Stimulated activated CD4-positive, alpha-beta T cell treated with anti-CD3 and anti-CD28 coated beads, Interleukin-15, amount 100 ng/mL, for 48 hours (primary cell): Measurements from ENCODE around the gene AFF3.
"Not testable (repeated sequence)": the region's sequence is repeated elsewhere in the genome, so short reads cannot be mapped to it uniquely, and the experiment has no call there.

Experiments
- DNase-seq, 2 donors: peaks; one replicate each; pipeline ENCODE4 v3.0.0-alpha.2; 2020; ENCODE audit warnings: low read depth in 2 of 2

Gene AFF3

DNA sequence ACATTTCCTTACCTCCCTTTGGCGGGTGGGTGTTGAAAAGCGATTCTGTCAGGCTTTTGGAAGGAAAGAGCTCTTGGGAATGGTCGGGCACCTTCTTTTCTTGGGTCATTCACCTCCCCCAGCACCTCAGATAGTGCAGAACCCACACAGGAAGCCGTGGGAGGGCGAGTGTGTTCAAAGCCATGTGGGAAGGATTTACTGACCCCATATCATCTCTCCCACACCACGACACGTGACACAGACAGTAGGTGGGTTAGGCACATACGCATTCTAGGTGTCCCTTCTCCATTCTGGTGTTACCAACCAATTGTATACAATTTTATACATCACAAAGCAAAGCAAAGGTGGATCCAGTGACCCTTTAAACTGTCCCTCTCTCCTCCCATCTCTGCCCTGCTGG, 388.9 kb downstream of the AFF3 start:
- DNase-seq = no peak

DNA sequence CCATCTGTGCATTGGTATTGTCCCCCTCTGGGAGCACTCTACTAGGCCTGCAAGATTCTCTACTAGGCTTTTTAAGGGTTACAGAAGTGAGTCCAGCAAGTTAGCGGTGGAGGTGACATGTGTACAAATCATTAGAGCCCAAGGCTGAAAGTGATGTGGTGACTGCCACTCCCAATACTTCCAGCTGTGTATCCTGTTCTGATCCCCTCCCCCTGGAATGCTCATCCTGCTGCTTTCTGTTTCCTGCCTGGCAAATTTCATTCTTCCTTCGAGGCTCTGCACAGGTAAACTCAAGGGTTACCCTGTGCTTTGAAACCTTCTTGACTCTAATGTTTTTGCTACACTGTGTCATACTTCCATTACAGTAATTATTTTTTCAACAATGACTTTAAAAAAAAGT, 394.0 kb downstream of the AFF3 start:
- DNase-seq = no peak

DNA sequence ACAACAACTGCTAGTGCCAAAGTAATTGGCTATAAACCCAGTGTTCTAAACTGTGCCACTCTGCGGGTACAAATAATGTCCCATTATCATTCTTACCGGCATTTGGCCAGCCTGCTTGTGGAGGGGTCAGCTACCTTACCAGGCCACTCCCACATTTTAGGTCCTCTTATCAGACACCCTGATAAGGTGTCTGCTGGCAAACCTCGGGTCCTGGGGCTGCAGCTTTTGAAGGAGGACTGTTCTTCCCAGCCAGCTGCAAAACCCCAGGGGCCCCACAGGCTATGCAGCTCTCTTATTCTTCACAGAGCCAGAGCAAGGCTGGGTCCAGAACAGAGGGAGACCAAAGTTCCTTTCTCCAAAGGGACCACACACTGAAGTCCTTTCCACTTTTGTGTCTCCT, 394.5 kb downstream of the AFF3 start:
- no peak for DNase-seq

DNA sequence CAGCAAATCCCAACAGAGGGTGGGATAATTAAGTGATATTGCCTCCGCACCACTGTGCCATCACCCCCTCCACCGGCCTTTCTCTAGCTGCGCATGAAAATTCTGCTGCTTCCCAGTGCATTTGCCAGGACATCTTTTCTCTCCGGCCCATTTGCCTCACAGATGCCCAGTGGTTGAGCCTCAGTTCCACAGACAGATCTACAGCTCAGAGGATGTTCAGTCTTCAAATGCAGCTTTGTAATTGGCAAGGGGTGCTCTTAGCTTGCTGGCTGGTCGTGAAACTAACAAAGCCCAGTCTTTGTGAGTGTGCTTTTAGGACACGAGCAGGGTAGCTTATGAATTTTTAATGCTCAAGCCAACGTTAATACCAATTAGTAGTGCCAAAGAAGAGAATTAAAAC, 399.2 kb downstream of the AFF3 start:
- DNase-seq = no peak

DNA sequence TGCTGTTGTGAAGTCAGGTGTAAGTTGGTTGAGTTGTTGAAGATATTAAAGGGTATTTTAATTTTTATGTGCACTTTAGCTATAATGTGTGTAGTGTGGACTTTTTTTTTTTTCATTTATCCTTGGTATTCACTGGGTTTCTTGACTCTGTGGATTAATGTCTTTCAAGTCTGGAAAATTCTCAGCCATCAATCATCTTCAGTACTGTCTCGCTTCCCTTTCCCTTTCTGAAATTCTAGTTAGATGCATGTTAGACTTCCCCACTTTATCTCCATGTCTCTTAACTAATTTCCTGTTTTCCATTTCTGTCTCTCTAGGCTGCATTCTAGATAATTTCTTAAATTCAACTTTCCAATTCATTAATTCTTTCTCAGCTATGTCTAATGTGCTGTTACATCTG, 404.9 kb downstream of the AFF3 start:
- no peak for DNase-seq

DNA sequence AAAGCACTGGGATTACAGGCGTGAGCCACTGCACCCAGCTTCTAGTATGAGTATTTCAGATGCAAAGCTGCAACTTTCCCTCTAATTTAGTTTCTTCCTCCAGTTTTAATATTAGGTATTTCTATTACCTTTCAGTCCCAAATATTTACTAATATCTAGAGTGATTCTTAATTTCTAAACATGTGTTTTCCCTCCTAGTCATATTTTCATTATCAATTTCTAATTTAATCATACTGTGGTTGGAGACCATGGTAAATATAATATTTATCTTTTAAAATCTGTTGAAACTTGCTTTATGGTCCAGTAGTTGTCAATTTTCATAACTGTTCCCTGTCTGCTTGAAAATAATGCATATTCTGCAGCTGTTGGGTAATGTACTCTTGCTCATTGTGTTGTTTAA, 406.6 kb downstream of the AFF3 start:
- DNase-seq = no peak

DNA sequence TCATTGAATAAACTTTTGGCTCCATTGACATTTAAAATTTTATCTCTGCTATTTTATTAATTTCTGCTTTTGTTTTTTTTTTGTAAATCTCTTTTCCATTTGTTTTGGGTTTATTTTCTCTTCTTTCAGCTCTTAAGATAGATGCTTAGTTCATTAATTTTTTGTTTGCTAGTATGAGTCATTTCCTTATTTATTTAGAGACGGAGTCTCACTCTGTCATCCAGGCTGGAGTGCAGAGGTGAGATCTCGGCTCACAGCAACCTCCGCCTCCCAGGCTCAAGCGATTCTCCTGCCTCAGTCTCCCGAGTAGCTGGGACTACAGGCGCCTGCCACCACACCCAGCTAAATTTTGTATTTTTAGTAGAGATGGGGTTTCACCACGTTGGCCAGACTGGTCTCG, 407.1 kb downstream of the AFF3 start:
- not testable (repeated sequence) for DNase-seq

DNA sequence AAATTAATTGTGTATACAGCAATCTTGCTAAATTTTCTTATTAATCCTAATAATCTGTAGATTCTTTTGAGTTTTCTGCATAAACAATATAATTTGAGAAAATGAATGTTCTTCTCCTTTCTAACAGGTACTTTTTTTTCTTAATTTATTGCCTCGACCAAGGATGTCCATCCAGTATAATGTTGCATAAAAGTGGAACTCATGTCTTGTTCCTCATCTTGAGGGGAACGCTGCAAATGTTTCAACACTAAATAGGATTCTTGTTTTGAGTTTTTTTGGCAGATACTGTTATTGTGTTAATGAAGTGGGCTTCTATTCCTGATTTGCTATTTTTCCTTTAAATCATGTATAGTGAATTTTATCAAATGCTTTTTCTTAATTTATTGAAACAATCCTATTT, 408.2 kb downstream of the AFF3 start:
- DNase-seq = no peak

DNA sequence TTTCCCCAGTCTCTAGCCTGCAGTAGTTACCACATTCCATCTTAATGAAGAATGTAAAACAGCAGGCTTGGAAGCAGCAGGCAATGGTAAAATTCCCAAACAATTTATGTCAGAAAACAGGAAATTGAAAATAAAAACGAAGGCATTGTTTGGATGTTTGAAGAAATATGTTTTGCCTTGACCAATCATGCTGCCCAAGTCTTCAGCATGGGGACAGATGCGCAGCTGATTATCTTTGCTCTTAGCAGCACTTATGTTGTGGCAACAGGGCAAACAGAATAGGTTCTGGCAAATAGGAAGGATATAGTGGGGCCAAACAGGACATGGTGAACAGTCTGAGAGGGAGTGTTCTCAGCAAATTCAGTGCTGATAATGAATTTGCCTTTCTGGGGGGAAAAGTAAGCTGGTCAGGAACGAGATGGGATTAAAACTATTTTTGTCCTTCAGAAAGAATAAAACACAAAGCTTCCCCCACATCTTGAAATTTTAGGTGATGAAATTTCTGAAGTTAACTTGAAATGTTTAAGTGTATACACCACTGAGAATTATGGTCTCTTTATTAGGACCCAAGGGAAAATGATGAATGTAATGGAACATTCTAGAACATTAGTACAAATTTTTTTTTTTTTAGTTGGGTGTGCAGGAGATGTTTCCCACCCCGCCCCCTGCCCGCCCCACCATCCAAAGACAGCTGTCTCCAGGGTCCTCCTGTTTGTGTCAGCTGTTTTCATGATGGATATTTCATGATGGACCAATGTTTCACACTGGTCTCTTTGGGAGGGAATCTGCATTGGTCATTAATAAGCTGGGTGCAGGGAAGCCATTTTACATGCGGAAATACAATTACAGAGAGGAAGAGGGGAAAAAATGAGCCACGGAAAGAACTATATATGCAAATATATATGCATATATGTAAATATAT, 413.0 kb downstream of the AFF3 start:
- DNase-seq = no peak

DNA sequence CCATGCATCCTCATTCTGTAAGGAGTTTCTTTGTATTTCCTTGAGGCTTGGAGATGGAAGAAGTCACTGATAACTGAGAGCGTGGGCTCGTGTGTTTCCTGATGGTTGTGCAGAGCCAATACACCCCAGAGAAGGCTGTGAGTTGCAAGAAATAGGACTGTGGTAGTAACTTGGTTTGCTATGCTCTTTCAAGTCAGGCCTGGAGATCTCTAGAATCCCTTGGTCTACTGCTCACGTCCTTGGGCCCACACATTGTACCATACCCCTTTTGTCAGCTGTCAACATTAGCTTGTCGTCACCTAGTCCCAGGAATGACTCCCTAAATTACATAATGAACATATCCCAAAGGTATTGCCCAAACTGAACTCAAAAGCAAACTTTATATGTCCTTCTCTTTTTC, 414.2 kb downstream of the AFF3 start:
- DNase-seq = no peak

DNA sequence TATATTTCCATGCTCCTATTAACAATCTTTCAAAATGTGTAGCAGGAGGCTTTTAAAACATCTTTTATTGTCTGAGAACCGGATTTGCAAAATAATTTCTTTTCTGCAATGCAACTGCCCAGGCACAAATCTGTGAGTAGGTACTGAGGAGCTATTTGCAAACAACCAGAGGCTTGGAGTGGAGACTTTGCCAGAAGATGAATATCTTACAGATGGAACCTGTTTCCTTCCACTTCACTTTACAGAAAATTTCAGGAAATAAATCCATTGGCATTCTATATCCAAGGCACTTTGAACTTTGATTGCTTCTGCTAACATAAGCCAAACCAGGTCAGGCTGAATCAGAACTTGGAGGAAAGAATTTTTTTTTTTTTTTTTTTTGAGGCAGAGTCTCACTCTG, 415.2 kb downstream of the AFF3 start:
- DNase-seq = no peak

DNA sequence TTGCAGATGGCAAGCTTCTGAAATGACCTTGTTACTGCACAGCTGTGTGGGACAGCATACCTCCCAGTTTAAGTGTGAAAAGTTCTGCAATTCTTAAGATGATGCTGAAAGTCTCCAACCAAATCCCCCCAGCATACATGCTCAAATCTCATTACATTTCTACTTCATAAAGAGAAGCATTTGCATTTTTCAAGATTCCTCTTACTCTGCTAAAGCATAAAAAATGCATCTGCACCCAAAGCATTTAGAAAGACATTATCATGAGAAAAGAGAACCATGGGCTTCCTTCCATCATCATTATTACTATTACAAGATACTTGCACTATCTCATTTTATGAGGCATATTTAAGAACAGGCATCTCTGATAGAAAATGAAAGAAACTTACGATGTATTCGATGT, 415.7 kb downstream of the AFF3 start:
- no peak for DNase-seq

DNA sequence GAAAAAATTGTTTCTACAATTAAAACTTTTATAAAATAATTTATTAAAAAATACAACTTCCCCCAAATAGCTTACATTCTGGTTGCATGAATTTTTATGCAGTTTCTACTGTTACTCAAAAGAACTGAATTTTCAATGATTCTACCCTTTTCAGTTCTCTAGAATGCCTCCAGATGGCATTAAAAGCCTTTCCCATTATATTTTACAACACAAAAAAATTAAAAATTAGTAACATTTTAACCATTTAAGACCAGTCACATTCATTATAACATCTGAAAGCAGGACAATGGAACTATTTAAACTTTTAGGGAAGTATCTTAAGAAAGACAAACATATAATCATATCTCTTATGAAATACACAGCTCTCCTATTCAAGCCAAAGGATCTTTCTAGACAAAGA, 416.6 kb downstream of the AFF3 start:
- DNase-seq = no peak

DNA sequence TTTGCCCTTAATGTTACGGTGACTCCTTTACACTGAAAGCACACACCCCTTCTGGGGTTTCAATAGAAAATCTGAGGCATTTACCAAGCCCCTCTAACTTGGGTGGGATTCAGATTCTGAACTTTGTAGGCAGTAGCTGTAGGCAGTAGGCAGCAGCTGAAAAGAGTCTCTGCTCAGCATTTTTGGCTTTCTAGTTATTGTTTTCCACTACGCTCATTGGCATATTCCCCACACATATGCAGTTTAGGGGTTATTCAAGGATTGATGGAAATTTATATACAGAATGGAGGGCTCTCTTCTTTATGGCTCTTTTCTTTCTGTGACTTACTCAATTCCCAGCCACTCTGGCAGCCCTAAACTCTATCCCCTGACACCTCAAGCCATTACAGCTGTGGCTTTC, 419.9 kb downstream of the AFF3 start:
- DNase-seq = no peak

DNA sequence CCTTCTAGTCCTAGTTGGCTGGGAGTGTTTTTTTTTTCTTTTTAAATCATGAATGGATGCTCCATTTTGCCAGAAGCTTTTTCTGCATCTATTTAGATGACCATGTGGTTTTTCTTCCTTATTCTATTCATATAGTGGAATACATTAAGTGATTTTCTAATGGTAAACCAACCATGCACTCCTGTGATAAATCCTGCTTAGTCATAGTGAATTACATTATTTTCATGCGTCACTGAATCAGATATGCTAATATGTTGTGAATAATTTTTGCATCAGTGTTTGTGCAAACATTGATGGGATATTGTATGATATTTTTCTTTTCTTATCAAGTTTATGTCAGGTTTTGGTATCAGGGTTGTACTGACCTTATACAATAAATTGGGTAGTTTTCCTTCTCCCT, 423.3 kb downstream of the AFF3 start:
- DNase-seq = no peak

DNA sequence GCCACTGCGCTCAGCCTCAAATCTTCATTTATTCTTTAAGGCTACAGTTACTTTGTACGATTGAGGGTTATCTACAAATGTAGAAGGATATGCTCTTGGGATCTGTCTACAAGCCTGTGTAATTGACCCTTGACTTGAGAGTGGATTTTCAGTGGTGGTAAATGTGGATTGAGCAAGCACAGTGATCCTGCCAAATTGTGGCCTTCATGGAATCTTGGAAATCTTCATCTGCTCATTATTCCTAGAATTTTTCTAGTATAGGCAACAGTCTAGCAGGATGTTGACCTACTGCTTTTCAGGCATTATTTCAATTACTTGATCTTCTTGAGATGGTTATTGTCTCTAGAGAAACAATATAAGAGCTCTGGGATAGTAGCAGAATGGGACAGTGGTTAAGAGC, 426.4 kb downstream of the AFF3 start:
- no peak for DNase-seq

DNA sequence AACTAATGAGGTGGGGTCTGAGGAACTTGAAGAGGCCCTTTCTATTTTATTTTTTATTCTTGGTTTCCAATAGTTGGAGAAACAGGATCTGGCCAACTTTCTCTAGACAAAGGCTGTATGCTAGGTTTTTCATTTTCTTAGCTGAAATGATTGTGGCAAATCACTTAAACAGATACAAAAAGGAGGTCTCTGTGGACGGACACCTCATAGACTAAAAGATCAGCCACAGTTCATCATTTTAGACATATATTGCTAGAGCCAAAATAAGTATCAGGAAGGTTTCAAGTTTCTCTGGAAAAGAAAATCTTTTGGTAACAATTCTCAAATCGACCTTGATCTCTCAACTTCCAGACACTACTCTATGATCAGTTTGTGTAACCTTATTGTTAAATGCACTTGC, 428.0 kb downstream of the AFF3 start:
- DNase-seq = no peak

DNA sequence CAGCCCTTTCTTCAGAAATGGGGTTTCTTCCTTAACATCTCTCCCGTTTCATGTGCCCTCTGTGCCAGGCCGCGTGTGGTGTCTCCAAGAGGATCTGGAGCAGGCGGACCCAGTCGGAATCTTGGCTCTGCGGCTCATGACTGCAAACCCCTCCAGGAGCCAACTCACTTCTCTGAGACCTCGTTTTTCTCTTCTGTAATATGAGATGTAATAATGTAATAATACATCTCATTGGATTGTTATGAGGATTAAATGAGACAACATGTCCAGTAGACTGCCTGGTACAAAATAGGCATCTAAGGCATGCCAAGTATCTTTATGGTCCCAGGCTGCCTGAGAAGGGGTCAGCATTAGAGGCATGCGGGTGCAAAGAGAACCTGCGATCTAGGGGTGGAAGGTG, 431.2 kb downstream of the AFF3 start:
- no peak for DNase-seq

DNA sequence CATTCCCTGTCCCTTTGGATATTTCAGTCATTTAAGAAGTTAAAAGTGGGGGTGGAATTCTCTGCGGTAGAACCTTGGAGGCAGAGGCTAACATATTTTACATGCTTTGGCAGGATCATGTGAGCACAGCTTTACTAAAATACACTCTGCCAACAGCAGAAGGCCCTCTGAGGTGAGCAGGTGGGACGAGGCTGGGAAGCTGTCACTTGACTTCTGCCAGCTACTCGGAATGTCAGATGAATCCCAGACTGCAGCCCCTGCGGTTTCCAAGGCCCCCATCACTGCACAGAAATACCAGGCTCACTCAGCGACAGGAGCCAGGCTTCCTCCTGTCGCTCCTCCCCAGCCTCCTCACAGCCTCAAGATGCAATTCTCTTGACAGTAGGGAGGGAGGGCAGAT, 431.7 kb downstream of the AFF3 start:
- DNase-seq = no peak

DNA sequence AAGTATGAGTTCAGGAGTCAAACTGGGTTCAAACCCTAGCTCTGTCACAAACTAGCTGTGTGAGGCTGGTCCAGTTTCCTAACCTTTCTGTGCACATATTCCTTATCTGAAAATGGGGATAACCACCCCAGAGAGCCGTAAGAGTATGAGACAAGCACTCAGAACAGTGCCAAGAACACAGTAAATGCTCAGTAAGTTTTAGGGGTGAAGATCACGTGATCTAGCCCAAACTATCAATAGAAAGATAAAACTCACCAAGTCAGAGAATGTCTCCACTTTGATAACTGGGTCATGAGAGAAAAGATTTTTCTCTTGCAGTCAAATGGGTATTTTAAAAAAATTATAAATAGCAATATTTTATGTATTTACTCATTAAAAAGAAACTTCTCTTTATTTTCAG, 433.2 kb downstream of the AFF3 start:
- no peak for DNase-seq

DNA sequence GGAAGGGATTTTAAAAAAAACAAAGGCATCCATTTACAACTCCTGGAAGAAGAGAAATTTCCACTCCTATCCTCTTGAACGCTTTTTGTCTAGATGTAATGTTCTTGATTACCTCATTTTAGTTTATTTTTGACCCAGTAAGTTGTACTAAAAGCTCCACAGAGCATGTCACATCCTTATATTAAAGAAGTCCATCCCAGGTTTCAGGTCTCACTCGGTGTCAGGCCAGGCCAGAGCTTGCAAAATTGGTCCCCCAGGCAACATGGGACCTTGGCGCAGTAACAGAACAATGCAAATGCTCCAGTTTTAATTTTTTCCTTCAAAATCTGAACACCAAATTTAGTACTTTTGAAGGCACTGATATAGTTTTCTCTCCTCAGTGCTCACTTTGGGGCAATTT, 434.2 kb downstream of the AFF3 start:
- no peak for DNase-seq

DNA sequence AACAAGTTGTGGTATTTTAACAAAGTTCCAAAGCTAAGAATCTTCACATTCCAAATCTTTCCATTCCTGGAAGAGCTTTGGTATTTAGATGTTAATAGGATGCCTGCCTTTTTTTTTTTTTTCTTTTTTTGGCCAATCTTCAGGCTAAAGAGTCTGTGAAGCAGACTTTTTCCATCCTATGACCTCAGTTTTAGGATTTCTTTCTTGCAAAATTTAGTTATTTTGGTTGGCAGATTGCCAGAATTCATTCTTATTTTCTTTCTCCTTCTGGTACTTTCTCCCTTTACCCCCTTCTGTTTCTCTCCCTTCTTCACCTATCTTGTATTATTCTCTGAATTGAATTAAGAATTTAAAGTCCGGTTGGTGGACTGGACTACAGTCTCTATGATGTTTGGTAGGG, 434.8 kb downstream of the AFF3 start:
- DNase-seq = no peak

DNA sequence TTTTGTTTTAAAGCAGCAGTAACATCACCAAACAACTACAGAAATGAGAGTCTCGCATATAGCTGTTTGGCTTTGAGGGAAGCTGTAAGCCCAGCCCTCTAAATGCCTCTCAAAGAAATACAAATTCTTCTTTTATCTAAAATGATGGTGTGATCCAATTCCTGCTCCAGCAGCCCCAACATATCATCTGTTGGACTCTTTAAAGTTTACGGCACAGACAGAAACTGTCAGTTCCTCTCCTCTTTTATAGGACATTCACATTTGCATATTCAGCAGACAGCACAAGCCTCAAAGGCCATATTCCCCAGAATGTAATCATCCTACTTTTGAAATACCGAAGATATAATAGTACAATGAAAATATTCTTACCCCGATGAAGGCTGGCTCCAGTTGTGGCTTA, 435.7 kb downstream of the AFF3 start:
- DNase-seq = no peak

DNA sequence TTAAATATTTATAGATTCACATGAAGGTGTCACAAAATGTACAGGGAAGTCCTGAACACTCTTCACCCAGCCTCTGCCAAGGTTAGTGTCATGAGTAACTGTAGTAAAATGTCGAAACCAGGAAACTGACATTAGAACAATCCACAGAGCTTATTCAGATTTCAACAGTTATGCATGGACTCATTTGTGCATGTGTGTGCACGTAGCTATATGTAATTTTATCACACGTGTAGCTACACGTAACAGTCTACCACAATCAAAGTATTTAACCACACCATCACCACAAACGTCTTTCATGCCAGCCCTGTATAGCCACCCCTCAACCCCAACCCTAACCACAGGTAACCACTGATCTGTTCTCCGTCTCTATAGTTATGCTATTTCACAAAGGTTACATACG, 440.9 kb downstream of the AFF3 start:
- DNase-seq = no peak
